ENCODE data around the gene HDAC9.
"Not testable (repeated sequence)": the region's sequence is repeated elsewhere in the genome, so short reads cannot be mapped to it uniquely, and the experiment has no call there.

The HDAC9 gene

DNA sequence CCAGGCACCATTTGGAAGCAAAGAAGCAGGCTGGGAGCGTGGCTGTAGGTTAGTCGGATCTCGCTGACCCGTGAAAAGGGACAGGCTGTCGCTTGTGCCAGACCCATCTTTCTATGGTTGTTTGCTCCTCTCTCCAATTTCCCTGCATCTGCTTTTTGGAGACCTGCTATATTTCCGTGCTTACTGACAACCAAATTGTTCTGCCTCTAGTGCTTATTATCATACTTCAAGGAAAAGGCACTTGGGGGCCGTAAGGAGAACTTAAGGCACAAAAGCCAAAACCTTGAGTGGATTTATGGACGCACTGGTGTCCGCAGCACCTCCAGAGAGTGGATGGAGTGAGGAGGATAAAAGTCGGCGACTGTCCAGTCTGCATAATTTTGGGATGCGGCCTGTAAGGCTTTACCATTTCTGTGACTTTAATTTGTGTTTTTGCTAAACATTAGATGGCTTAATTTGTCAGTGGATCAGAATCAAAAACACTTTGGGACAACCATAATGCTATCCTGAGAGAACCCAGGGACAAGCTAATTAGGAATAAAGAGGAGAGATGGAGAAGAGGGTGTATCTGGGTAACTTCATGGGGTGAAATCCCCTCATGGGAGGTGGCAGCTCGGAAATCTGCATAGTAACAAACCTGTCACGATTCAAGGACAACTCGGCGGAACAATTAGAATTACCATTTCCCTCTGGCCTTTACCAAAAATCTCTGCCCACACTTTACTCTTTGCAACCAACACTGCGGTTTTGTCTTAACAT, 206.7 kb downstream of the HDAC9 start:
- in situ Hi-C loops (cut with MboI; ENCODE audit: low sequenced_read_pairs) = no loop called here

DNA sequence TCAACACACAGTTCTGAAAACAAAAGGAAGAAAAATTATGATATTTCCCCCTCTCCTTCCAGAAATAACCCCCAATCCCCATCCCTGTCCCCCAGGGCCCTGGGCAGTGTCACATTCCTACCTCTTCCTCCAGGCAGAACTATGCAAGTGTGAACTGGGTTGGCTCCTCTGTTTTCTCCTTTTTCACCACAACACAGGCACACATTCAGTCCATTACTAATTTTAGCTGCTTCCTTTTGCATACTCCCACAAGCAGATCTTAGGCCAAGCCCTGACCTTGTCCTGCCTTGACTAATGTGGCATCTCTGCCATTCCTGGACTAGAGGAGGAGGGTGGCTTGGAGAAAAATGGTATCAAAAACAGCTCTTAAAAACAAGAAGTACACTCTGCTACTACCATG, 208.1 kb downstream of the HDAC9 start:
- in situ Hi-C loops (cut with MboI; ENCODE audit: low sequenced_read_pairs) = no loop called here

DNA sequence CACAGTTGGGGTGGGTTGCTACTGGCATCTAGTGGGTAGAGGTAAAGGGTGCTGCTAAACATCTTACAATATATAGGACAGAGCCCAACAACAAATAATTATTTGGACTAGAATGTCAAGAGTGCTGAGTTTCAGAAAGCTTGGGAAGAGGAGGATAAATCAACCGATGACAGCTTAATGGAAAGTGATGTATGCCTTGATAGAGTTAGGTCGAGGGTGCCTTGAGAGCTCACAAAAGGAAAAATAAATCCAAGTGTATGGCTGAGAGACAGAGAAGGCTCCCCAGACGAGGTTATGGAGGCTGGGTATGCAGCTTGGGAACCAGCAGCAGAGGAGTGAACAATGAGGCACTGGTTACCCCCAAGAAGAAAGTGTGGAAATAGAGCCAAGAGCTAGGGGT, 211.1 kb downstream of the HDAC9 start:
- in situ Hi-C loops (cut with MboI; ENCODE audit: low sequenced_read_pairs) = no loop called here

DNA sequence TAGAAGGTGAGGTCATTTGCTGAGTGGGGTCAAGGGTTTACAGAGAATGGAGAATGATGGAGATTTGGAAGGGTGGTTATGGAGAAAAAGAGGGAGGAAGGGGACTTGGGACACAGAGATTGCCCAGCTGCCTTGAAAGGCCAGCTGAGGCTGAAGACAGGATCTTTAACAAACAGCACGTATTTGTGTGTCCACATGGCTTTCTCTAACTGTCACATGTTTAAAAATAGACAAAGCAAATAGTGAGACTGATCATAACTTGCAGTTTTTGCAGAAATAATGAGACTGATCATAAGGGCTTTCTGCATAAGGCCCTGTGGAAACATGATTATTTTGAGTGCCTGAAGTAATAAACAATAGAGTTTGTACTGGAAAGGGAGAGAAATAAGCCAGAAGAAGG, 212.7 kb downstream of the HDAC9 start:
- in situ Hi-C loops (cut with MboI; ENCODE audit: low sequenced_read_pairs) = no loop called here

DNA sequence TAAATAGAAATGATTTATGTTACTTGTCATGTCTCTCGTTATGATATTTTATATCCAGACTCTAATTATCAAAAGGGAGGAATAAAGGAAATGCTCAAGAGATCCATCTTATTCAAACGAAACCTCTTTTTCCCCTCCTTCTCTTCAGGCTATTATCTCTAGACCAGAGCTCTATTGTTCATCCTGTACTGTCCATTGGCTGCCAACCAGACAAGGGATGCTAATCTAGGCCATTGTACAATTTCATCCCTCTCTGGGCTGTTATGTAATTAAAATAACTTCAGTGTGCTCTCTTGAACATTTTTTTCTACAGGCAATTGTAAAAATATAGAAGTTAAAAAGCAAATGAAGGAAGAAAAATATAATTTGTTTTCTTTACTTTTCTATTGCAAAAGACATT, 220.4 kb downstream of the HDAC9 start:
- in situ Hi-C loops (cut with MboI; ENCODE audit: low sequenced_read_pairs) = no loop called here

DNA sequence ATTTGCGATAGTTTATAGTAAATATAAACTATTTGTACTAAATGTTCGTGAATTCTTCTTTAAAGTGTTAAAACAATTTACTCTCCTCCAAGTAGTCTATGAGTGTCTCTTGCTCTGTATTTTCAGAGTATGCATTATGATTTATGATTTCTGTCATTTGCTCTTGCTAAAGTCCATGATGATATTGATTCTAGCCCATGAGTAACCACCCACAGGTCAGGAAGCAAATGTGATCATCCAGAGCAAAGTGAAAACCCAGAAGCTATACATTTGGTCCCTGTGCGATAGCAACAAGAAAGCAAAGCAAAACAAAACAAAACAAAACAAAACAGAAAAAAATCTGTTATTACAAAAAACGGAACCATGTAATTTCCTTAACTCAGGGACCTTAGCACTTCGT, 225.9 kb downstream of the HDAC9 start:
- in situ Hi-C loops (cut with MboI; ENCODE audit: low sequenced_read_pairs) = no loop called here

DNA sequence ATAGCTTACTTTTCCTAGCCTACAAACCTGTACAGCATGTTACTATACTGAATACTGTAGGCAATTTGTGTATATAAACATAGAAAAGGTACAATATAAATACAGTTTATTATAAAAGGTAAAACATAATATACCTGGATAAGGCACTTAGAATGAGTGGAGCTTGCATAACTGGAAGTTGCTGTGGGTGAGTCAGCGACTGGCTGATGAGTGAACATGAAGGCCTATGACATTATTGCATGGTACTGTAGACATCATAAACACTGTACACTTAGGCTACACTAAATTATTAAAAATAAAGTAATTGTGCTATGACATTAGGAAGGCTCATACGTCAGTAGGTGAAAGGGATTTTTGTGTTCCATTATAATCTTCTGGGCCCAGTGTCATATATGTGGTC, 228.8 kb downstream of the HDAC9 start:
- in situ Hi-C loops (cut with MboI; ENCODE audit: low sequenced_read_pairs) = no loop called here

DNA sequence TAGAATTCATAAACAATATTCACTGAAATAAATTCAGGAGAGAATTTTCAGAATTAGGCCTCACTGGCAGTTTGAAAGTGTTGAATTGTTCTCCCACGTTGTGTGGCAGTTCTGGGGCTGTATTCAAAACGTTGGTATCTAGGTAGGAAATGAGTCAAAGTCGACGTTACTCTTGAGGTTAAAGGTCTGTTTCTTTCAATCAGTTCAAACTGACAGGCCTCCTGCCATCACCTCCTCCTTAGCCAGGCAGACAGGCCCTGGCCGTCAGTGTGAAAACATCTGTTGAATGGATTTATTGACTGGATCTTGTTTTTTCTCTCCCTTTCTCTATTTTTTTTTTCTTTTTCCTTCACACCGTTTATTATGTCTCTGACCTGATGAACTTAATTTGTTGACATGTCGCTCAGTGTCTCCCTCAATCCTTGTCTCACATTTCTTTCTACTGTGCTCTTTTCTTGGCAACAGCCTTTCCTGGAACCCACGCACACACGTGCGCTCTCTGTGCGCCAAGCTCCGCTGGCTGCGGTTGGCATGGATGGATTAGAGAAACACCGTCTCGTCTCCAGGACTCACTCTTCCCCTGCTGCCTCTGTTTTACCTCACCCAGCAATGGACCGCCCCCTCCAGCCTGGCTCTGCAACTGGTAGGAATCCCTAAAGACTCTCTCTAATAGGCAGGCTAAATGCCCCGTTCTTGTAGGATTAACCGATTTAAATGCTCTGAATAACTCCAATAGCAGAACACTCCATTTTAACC, 231.7 kb downstream of the HDAC9 start:
- in situ Hi-C loops (cut with MboI; ENCODE audit: low sequenced_read_pairs) = no loop called here

DNA sequence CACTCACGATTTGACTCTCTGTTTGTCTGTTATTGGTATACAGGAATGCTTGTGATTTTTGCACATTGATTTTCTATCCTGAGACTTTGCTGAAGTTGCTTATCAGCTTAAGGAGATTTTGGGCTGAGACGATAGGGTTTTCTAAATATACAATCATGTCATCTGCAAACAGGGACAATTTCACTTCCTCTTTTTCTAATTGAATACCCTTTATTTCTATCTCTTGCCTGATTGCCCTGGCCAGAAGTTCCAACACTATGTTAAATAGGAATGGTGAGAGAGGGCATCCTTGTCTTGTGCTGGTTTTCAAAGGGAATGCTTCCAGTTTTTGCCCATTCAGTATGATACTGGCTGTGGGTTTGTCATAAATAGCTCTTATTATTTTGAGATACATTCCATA, 240.5 kb downstream of the HDAC9 start:
- in situ Hi-C loops (cut with MboI; ENCODE audit: low sequenced_read_pairs) = not testable (repeated sequence)

DNA sequence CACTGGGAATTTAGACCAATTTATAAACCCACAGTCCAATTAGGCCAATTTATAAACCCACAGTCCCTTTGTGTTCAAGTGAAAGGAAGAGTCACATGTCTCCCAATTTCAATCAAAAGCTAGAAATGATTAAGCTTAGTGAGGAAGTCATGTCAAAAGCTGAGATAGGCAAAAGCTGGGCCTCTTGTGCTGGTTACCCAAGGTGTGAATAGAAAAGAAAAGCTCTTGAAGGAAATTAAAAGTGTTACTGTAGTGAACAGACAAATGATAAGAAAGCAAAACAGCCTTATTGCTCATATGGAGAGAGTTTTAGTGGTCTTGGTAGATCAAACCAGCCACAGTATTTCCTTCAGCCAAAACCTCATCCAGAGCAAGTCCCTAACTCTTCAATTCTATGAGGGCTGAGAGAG, 245.0 kb downstream of the HDAC9 start:
- in situ Hi-C loops (cut with MboI; ENCODE audit: low sequenced_read_pairs) = no loop called here

DNA sequence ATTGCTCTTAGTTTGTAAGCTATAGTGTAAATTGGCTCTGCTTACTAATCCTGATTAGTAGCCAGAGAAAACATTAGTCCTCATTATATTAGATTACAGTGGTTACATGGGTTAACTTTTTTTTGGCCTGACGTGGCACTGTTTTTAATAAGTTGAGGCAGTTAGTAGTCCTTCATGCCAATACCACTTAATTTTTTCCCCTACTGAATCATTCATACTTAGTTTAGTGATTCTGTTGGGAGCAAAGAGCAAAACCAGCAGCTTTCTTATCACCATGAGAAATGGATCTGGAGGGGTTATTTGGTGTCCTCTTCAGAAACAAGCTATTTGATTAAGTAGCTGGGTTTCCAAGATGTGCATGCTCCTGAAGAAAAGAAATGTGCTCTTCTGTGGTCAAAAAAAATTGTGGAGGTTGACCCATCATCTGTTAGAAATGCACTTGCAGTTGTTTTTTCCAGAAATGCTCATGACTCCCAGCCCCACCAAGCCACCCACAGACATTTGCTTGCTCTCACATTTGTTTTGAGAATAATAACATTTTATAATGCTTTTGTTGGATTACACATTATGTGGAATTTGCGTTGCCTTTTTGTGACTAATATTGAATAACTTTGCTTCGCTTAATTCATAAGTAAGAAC, 258.5 kb downstream of the HDAC9 start:
- in situ Hi-C loops (cut with MboI; ENCODE audit: low sequenced_read_pairs) = no loop called here

DNA sequence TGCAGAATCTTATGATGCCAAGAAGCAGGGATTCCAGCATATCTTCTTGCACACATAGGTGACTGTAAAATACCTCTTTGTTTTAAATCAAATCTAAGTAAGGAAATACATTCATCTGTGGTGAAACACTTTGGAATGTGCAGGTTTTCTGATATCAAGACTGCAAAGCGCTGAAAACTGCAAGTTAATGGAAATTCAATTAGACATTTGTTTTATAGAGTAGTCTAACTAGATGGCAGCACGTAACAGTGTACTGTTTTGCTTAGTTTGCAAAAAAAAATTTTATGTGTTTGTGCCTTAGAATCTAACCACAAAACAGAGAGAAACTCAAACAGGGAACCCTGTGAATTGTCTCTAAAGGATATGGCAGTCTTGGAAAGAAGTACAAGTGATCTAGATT, 259.2 kb downstream of the HDAC9 start:
- in situ Hi-C loops (cut with MboI; ENCODE audit: low sequenced_read_pairs) = no loop called here

DNA sequence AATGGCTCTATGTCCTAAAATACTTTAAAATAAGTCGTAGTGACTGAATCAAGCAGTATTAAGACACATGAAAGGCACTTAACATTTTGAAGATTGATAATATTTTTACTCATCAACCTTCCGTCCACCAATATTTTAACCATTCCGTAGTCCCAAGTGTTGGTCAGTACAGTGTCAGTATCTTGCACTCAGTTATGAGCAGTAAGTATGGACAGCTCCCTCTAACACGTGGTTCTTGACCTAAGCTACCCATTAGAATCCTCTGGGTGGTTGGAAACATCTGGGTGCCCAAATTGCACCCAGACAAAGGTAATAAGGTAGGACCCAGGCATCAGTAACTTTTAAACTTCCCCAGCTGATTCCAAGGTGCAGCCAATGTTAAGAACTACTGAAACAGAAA, 260.2 kb downstream of the HDAC9 start:
- in situ Hi-C loops (cut with MboI; ENCODE audit: low sequenced_read_pairs) = no loop called here

DNA sequence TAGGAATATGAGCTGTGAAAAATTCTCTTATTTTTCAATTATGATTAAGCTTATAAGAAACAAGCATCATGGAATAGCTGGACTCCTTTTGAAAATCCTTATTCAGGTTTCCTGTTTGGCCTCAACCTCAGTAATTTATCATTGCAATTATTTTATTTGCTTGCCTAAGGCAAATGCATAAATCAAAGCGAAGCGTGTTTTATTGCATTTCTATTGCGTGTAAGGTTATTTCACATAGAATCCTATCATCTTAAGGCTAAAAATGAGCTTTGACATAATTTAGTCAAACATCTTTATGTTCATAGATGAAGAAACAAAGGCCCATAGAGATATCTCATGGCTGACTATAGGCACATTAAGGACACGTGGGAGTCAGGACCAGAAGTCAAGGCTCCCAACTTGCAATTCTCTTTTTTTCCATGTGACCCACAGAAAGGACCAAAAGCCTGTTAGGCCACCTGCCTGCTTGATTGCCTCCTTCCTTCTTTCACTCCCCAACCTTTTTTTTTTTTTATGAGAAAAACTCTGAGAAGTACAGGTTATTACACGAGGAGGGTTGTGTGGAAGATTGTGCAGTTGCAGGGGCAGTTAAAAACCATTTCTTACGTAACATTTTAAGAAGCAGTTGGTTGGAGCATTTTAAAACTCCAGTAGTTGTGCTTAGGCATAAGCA, 261.0 kb downstream of the HDAC9 start:
- in situ Hi-C loops (cut with MboI; ENCODE audit: low sequenced_read_pairs) = no loop called here

DNA sequence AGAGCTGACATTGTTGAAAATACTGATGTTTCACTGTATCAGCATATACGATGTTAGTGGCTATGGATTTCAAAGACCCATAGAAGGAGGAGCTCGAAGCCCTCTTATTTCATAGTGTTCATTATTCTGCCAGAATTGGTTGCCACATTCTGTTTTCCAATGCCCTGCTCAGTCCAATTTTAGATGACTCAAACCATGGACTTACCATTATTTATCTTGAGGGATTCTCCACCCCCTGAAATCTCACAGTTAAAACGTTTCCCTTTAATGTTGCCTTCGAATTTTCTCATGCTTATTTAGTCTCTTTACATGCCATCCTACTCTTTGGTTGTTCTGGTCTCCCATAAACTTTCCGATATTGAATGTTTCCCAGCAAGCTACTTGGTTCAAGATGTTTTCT, 264.5 kb downstream of the HDAC9 start:
- in situ Hi-C loops (cut with MboI; ENCODE audit: low sequenced_read_pairs) = no loop called here

DNA sequence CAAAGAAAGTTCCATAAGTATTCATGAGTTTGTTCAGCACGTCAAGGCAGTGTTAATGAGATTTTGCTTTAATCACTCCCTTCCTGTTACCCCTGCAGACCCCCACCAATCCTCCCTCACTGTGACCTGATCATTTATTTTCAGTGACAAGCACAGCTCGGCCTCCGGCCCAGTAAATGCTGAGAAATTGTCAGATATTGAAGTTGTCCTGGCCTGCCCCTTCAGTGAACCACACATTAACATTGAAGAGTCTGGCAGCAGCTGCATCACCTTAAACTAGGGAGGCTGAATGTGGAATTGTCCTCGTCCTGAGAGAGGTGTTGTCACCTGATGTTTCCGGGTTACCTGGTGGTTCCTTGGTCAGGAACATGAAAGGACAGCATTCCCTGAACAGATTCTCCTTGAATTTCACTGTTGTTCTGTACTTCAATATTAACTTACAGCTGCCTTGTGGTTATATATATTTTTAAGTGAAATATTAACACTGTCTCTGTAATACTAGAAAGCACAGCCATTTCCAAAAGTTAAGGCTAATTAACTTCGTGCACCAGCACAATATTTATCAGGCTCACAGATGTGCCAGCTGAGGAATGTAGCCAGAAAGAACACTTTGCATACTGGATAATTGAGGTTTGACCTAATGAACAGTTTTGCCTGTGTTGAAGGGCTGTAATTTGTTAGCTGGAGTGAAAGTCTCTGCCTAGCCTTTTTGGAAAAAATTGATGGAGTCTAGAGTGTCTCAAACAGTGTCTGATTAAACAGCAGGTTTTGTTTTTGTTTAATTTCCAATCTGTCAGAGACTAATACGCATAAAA, 265.3 kb downstream of the HDAC9 start:
- in situ Hi-C loops (cut with MboI; ENCODE audit: low sequenced_read_pairs) = no loop called here

DNA sequence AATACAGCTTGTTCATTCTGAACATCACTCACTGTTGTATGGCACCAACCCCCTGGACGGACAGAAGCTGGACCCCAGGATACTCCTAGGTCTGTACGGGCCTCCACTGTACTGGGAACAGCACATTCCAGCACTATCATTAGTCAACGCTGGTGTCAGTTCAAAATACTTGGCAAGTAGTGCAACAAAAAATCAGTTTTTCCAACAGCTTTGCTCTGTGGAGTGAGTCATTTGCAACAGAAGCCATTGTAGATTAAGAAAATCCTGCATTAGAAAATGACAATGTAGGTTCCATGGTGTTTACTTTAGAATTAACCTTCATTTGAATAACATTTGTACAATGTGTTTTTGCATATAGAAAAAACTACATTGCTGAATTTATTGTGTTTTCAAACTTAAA, 266.6 kb downstream of the HDAC9 start:
- in situ Hi-C loops (cut with MboI; ENCODE audit: low sequenced_read_pairs) = no loop called here

DNA sequence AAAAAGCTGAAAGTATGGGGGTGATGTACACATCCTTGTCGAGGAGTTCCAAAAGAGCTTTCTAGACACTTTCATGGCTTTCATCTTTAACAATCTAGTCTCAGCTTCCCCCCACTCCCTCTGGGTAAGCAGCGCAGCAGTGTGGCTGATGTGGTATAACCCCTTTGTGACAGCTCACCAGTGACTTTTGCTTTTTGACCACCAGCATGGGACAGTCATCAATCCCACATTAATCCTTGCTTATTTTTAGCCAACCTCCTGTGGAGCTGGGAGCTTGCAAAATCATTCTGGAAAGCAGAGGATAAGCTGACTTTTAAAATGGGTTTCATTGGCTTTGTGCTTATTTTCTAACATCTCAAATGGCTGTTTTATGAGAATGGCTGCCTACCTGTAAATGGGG, 272.7 kb downstream of the HDAC9 start:
- in situ Hi-C loops (cut with MboI; ENCODE audit: low sequenced_read_pairs) = no loop called here

DNA sequence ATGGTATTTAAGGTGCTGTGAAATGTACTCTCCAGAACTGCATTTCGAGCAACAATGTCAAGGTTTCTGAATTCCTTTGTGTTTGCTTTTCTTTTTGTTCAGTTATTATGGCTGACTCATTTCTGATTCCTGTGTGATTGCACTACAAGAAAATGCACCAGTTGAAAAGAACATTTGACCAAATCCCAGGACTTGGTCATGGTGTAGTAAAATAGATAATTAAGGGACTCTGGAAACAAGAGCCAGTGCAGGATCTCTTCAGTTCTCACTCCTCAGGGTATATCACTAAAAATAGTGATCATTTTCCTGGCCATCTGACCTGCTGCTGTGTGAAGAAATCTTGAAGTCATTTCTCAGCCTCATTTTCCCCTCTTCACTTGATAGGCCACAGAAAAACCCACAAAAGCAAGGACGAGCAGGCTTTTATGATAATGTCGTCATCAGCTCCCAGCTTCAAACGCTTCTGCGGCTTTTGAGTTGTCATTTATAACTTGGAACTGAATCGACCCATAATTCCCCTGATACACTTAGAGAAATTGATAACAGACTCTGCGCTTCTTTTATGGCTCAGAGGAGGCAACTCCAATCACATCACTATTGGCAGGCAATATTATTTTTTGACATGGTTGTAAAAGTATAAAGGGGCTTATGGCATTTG, 274.7 kb downstream of the HDAC9 start:
- in situ Hi-C loops (cut with MboI; ENCODE audit: low sequenced_read_pairs) = no loop called here

DNA sequence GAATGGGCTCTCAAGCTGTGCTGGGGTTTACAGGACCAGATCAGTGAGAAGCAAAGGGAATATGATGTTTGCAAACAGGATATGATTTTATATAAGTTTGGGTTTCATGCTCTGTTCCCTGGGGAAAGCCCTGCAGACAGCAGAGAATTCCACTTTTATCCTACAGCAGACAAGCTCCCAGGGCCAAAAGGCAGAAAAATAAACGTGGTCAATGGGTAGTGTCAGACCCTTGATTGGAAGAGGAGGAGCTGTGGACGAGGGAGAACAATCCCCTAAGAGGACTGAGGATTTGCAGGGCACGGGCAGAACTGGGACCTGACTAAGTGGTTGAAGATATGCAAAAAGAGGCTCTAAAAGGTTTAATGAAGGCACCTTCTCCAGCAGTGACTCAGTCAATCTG, 275.3 kb downstream of the HDAC9 start:
- in situ Hi-C loops (cut with MboI; ENCODE audit: low sequenced_read_pairs) = no loop called here
